Activated CD8-positive, alpha-beta memory T cell treated with anti-CD3 and anti-CD28 coated beads for 24 hours (primary cell): ENCODE measurements around the gene TMEM19.
"Not testable (repeated sequence)": the region's sequence is repeated elsewhere in the genome, so short reads cannot be mapped to it uniquely, and the experiment has no call there.

Source experiments
- DNase-seq: peaks from one replicate; pipeline ENCODE4 v3.0.0-alpha.2; 2020

The TMEM19 gene

DNA sequence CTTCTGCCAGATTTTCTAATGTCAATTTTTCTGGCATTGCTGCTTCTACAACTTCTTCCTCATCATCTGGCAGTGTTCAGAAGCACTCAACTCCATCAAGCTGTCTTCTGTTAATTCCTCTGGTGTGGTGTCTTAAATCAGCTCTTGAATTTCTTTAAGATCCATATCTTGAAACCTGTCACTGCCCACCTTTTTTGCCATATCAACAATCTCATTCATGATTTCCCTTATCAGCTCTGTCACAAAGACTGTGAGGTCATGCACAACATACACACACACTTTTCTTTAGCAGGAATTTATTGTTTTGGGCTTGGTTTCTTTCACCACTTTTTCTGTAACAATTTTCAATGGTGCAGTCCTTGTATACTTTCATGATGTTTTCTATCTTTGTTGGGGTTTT lies 14.6 kb upstream of the TMEM19 start:
- DNase-seq: no peak

- DNase-seq: no peak
These were observed 14.1 kb upstream of the TMEM19 start for GRCh38 chr12:71671816-71672215.

DNA sequence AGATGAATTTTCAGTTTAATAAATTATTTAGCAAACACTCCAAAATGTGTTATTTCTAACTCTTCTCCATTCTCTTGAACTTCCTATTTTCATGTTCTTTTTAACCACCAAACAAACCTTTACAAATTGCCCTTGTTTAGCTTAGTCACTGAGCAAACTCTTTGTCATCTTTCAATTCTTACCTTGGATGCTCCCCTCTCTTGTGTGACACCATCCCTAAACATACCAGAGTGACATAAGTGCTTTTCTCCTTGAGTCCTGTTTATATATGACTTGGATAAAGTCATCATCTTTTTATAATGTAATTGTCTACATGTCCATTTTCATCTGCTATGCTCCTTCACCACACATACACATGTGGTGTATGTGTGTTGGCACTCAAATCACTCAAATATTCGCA lies 3.4 kb upstream of the TMEM19 start:
- DNase-seq: no peak

GRCh38 chr12:71683633-71684032 lies 2.2 kb upstream of the TMEM19 start:
- DNase-seq: no peak

DNA sequence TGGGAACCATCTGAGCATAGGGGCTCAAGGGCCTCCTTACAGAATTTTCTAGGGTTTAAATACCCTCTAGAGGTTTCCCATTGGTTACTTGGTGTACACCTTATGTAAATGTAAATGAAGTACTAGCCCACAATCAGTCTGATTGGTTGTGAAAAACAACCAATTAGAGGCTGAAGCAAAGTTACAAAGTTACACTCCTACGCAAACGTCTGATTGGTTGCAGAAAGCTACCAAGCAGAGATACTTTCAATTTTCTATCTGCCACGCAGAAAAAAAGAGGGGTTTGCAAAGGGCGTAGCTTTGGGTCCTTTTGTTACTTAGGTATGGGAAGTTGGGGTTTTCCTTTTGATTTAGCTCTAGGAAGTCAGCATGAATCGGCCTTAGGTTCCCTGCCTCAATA lies 1.8 kb upstream of the TMEM19 start:
- no peak for DNase-seq

- DNase-seq: no peak
These were observed 473 bp upstream of the TMEM19 start for GRCh38 chr12:71685312-71685906.

GRCh38 chr12:71686658-71687025 lies 760 bp downstream of the TMEM19 start:
- DNase-seq: no peak

- not testable (repeated sequence) for DNase-seq
These were observed 1.3 kb downstream of the TMEM19 start for GRCh38 chr12:71687172-71687571.

GRCh38 chr12:71688961-71689570 lies 3.2 kb downstream of the TMEM19 start:
- no peak for DNase-seq

DNA sequence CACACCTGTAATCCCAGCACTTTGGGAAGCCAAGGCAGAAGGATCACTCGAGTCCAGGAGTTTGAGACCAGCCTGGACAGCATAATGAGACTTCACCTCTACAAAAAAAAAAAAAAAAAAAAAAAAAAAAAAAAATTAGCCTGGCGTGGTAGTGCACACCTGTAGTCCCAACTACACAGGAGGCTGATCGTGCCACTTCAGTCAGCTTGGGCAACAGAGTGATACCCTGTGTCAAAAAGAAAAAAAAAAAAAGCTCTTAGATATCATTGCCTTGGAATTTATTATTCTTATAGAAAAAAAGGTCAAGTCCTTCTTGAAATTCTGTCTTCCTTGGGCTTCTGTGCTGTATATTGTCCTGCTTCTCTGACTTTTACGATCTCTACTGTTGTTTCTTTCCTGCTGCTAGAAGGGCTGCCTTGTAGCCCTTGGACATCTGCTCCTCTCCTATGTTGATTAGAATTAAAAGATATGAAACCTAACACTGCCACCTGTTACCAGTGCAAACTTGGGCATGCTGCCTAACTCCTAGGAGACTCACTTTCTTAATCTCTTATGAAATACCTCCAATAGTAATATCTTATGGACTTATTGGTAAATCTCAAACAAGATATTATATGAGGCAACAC lies 5.7 kb downstream of the TMEM19 start:
- DNase-seq: no peak

GRCh38 chr12:71693126-71693525 lies 7.2 kb downstream of the TMEM19 start:
- DNase-seq: no peak

- DNase-seq: not testable (repeated sequence)
These were observed 7.8 kb downstream of the TMEM19 start for GRCh38 chr12:71693651-71694050.

GRCh38 chr12:71694099-71694820 lies 8.4 kb downstream of the TMEM19 start:
- DNase-seq: no peak

DNA sequence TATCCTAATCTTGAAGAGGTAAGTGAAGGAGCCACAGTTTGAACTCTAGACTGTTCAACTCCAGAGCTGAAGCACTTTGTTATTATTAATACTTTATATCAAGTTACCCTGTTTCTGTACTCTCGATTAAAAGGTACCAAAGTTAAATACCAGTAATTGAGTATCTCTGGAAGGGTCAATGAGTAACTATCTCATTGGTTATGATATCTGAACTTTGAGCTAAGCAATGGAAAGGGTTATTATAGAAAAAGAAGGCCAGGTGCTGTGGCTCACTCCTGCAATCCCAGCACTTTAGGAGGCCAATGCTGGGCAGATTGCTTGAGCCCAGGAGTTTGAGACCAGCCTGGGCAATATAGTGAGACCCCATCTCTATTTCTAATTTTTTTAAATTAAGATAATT lies 9.9 kb downstream of the TMEM19 start:
- no peak for DNase-seq

DNA sequence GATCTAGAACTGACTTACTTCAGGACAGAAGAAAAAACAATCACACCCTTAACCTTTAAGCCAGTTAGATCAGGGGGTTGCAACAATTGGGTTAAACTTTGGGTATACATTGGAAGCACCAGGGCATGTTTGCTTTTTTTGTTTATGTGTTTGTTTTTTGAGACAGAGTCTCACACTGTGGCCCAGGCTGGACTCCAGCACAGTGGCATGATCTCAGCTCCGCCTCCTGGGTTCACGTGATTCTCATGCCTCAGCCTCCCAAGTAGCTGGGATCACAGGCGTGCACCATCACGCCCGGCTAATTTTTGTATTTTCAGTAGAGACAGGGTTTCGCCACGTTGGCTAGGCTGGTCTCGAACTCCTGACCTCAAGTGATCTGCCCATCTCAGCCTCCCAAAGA lies 16.3 kb downstream of the TMEM19 start:
- DNase-seq: not testable (repeated sequence)

GRCh38 chr12:71702590-71702989 lies 16.7 kb downstream of the TMEM19 start:
- no peak for DNase-seq

DNA sequence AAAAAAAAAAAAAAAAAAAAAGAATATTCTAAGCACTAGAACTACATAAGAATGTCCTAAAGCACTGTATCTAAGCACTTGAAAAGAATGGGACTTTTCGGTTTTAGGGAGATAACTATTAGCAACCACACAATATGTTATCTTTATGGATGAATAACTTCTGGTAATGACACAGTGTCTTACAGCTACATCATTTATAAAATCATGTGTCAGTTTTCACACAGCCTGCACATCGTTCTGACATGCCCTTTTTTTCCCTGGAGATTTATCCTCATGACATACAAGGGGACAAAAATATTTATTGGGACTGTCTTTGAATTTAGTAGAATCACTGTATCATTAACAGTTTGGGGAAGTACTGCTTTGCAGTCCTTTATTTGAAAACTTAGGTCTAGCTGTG lies 17.3 kb downstream of the TMEM19 start:
- no peak for DNase-seq

DNA sequence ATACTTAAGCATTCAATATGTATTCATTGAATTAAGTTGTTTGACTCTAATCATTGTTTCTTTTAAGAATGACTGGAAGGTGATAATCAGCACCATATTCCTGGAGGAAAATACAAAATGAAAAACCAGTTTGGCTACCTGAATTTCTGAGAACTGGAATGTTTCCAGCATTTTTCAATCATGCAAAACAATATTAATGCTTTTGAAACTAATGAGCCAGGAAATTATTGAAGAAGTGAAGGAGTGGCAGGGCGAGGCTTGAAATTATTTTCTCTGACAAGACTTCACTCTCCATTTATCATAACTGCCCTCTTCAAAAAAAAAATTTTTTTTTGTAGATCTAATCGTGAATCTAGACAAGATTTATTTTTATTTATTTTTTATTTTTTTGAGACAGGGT lies 19.0 kb downstream of the TMEM19 start:
- DNase-seq: no peak

- DNase-seq: no peak
These were observed 22.8 kb downstream of the TMEM19 start for GRCh38 chr12:71708658-71709057.

DNA sequence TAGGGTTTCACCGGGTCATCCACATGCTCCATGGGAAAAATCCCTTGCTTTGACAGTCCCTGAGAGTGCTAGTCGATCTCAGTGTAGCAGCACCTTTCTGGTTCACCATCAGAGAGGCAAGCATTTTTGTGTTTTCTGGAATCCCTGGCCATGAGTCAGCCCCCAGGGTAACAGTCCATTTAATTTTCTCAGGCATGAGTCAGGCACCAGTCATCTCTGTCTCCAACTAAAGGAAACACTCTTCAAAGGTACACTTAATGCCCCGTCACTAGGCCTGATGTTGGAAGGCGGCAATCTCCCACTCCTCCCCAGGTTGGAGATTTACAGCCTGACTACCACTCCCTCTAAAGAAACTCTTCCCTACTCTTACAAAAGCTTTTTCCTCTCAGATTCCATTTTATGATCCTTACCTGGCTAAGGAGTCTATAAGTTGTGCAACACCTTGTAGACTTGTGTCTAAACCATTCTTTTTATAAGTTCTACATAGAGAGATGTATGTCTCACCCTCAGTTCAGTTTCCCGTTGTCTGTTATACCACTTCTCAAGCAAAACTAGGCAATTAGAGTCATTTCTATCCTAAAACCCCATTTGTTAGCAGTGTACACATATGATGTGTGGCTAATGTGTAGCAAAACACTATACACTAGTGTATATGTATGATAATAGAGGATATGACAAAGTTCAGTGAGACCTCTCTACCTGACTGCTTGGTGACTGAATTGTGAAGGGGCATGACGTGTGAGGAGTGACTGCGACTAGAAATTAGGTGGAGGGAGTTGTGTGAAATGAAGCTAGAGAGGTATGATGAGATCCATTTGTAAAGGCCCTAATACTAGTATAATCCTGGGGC lies 24.6 kb downstream of the TMEM19 start:
- DNase-seq: no peak

- DNase-seq: no peak
These were observed 32.7 kb downstream of the TMEM19 start for GRCh38 chr12:71718611-71719010.

GRCh38 chr12:71719647-71720370 lies 33.9 kb downstream of the TMEM19 start:
- DNase-seq: no peak
